ENCODE measurements around the gene VEZT. TPM values are rescaled to one million over a fixed set of nuclear protein-coding genes. Genes with fewer than 3 reads are reported as not detected.
A peak's percentile ranks its signal among the peaks of the same experiment; 100 is the strongest.

VEZT gene
- total and polyA plus RNA-seq, 2 experiments from 2014 or later: 37.9 to 84.2 TPM

- TF ChIP-seq EZH2phosphoT487 (IDR thresholded peaks at IDR 0.05; ENCODE audit: low read depth, severe bottlenecking, unreplicated experiment) (no peak), CTCF (IDR thresholded peaks at IDR 0.05; ENCODE audit: poor library complexity) (no peak), EZH2 (IDR thresholded peaks at IDR 0.05; ENCODE audit: borderline replicate concordance) (no peak)
- Histone ChIP-seq H3K9me2 (replicated peaks; ENCODE audit: insufficient read depth) (no peaks in the 10 kb centered on the region), H4K20me1 (ENCODE audit: insufficient read depth, poor library complexity, severe bottlenecking) (no peaks in the 10 kb centered on the region), H3K27ac (peak overlapping the region; percentile 15), H3K79me2 (no peaks in the 10 kb centered on the region), H3K4me1 (ENCODE audit: insufficient read depth) (peaks cover 18% of the 10 kb centered on the region), H2AFZ (no peak overlapping the region), H3K4me2 (no peak overlapping the region), H3K27me3 (no peaks in the 10 kb centered on the region), H3K9me3 (ENCODE audit: low read depth) (no peaks in the 10 kb centered on the region), H3K4me3 (no peak overlapping the region), H3K36me3 (replicated peaks; ENCODE audit: insufficient read depth, low read depth) (no peaks in the 10 kb centered on the region)
- DNase-seq (ENCODE audit: low spot score): no peak
- WGBS (ENCODE audit: low lambda C conversion rate, missing lambda C conversion rate): 33% methylated on average over 1 of the region's 1 CpG
Observed at GRCh38 chr12:95326445-95326844, 108.8 kb downstream of the VEZT start.

- Histone ChIP-seq H3K27ac (no peak overlapping the region), H3K4me1 (ENCODE audit: insufficient read depth) (peaks cover 14% of the 10 kb centered on the region), H3K9me2 (replicated peaks; ENCODE audit: insufficient read depth) (no peaks in the 10 kb centered on the region), H3K9me3 (ENCODE audit: low read depth) (no peaks in the 10 kb centered on the region), H3K4me3 (no peak overlapping the region), H3K4me2 (no peak overlapping the region), H4K20me1 (ENCODE audit: insufficient read depth, poor library complexity, severe bottlenecking) (no peaks in the 10 kb centered on the region), H3K36me3 (replicated peaks; ENCODE audit: insufficient read depth, low read depth) (no peaks in the 10 kb centered on the region), H2AFZ (no peak overlapping the region), H3K27me3 (no peaks in the 10 kb centered on the region), H3K79me2 (no peaks in the 10 kb centered on the region)
- WGBS (ENCODE audit: low lambda C conversion rate, missing lambda C conversion rate): 63% methylated on average over 5 of the region's 5 CpGs
- DNase-seq (ENCODE audit: low spot score): no peak
- TF ChIP-seq EZH2phosphoT487 (IDR thresholded peaks at IDR 0.05; ENCODE audit: low read depth, severe bottlenecking, unreplicated experiment): no peak
- no peak for TF ChIP-seq EZH2 (IDR thresholded peaks at IDR 0.05; ENCODE audit: borderline replicate concordance)
- TF ChIP-seq CTCF (IDR thresholded peaks at IDR 0.05; ENCODE audit: poor library complexity): no peak
Observed at GRCh38 chr12:95326855-95327254, 109.2 kb downstream of the VEZT start.

- Histone ChIP-seq H3K4me3 (no peak overlapping the region), H3K4me2 (no peak overlapping the region), H2AFZ (no peak overlapping the region), H3K9me3 (ENCODE audit: low read depth) (no peaks in the 10 kb centered on the region), H3K27ac (no peak overlapping the region), H3K4me1 (ENCODE audit: insufficient read depth) (peaks cover 10% of the 10 kb centered on the region), H3K27me3 (no peaks in the 10 kb centered on the region), H3K9me2 (replicated peaks; ENCODE audit: insufficient read depth) (no peaks in the 10 kb centered on the region), H4K20me1 (ENCODE audit: insufficient read depth, poor library complexity, severe bottlenecking) (no peaks in the 10 kb centered on the region), H3K79me2 (no peaks in the 10 kb centered on the region), H3K36me3 (replicated peaks; ENCODE audit: insufficient read depth, low read depth) (no peaks in the 10 kb centered on the region)
- no peak for DNase-seq (ENCODE audit: low spot score)
- TF ChIP-seq EZH2 (IDR thresholded peaks at IDR 0.05; ENCODE audit: borderline replicate concordance): no peak
- TF ChIP-seq CTCF (IDR thresholded peaks at IDR 0.05; ENCODE audit: poor library complexity): no peak
- no peak for TF ChIP-seq EZH2phosphoT487 (IDR thresholded peaks at IDR 0.05; ENCODE audit: low read depth, severe bottlenecking, unreplicated experiment)
Observed at GRCh38 chr12:95328708-95329107, 111.1 kb downstream of the VEZT start.

- Histone ChIP-seq H3K9me3 (ENCODE audit: low read depth) (no peaks in the 10 kb centered on the region), H3K9me2 (replicated peaks; ENCODE audit: insufficient read depth) (no peaks in the 10 kb centered on the region), H3K27ac (peak overlapping the region; percentile 73), H3K36me3 (replicated peaks; ENCODE audit: insufficient read depth, low read depth) (no peaks in the 10 kb centered on the region), H3K4me1 (ENCODE audit: insufficient read depth) (peaks cover 15% of the 10 kb centered on the region), H3K27me3 (no peaks in the 10 kb centered on the region), H3K4me2 (peak overlapping the region; percentile 56), H2AFZ (peak overlapping the region; percentile 4), H4K20me1 (ENCODE audit: insufficient read depth, poor library complexity, severe bottlenecking) (no peaks in the 10 kb centered on the region), H3K79me2 (no peaks in the 10 kb centered on the region), H3K4me3 (no peak overlapping the region)
- no peak for TF ChIP-seq EZH2phosphoT487 (IDR thresholded peaks at IDR 0.05; ENCODE audit: low read depth, severe bottlenecking, unreplicated experiment)
- 50% methylated on average over 4 of the region's 4 CpGs for WGBS (ENCODE audit: low lambda C conversion rate, missing lambda C conversion rate)
- DNase-seq (ENCODE audit: low spot score): no peak
Observed at GRCh38 chr12:95335948-95336347, 118.3 kb downstream of the VEZT start.
